ENCODE results near the gene CFI.

- no peak for TF ChIP-seq PHF21A (IDR thresholded peaks at IDR 0.05; ENCODE audit: borderline replicate concordance, low read depth)
- no peak for TF ChIP-seq SMC3 (conservative IDR thresholded peaks at IDR 0.05; ENCODE audit: insufficient read depth, low read depth, low read length)
- TF ChIP-seq NFATC3 (IDR thresholded peaks at IDR 0.05): no peak
- no peak for TF ChIP-seq CEBPB (tag; IDR thresholded peaks at IDR 0.05)
- TF ChIP-seq RAD21 (CRISPR knock-in tag; conservative IDR thresholded peaks at IDR 0.05 in 1 of 2, IDR thresholded peaks at IDR 0.05 in 1 of 2): no peak
- no peak for TF ChIP-seq ZNF780A (CRISPR knock-in tag; IDR thresholded peaks at IDR 0.05)
- TF ChIP-seq ELF1 (tag; IDR thresholded peaks at IDR 0.05): no peak
- TF ChIP-seq REST (IDR thresholded peaks at IDR 0.05; ENCODE audit: borderline replicate concordance): no peak
- no peak for TF ChIP-seq REST (CRISPR knock-in tag; IDR thresholded peaks at IDR 0.05; ENCODE audit: low read depth)
- no peak for TF ChIP-seq ZNF668 (CRISPR knock-in tag; IDR thresholded peaks at IDR 0.05)
Measured at GRCh38 chr4:109751852-109752251, 49.9 kb downstream of the CFI start.

Data from K562 (cell line).